Neural cell (in vitro differentiated cells): ENCODE data around the gene IRF8.

Source experiments
- EZH2 ChIP-seq: fragments of 200-600, 300-800 bp; shearing (Covaris generic), sonication (generic); IDR thresholded peaks from 2 replicates; pipeline ENCODE4 v1.6.1; 2014; ENCODE audit warnings: antibody characterized with exemption, low read length, borderline replicate concordance, mild to moderate bottlenecking; ENCODE audit not compliant: insufficient read depth, poor library complexity, severe bottlenecking
- POLR2AphosphoS5 ChIP-seq: IDR thresholded peaks from 2 replicates; pipeline ENCODE4 v1.6.1; 2012
- TF ChIP-seq, protein P1 (sequence below): fragments of 450-650 bp; IDR thresholded peaks from 2 replicates; pipeline ENCODE4 v1.5.1; 2014; ENCODE audit warnings: antibody characterized with exemption, mild to moderate bottlenecking, moderate library complexity; ENCODE audit not compliant: poor library complexity, severe bottlenecking

- no peak for TF ChIP-seq EZH2
- no peak for TF ChIP-seq POLR2AphosphoS5
- TF ChIP-seq, protein P1, sequence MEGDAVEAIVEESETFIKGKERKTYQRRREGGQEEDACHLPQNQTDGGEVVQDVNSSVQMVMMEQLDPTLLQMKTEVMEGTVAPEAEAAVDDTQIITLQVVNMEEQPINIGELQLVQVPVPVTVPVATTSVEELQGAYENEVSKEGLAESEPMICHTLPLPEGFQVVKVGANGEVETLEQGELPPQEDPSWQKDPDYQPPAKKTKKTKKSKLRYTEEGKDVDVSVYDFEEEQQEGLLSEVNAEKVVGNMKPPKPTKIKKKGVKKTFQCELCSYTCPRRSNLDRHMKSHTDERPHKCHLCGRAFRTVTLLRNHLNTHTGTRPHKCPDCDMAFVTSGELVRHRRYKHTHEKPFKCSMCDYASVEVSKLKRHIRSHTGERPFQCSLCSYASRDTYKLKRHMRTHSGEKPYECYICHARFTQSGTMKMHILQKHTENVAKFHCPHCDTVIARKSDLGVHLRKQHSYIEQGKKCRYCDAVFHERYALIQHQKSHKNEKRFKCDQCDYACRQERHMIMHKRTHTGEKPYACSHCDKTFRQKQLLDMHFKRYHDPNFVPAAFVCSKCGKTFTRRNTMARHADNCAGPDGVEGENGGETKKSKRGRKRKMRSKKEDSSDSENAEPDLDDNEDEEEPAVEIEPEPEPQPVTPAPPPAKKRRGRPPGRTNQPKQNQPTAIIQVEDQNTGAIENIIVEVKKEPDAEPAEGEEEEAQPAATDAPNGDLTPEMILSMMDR, result no peak
Observed at GRCh38 chr16:85853547-85854545, 45.1 kb upstream of the IRF8 start.
